ENCODE measurements around the gene MAT2B. TPM values are rescaled to one million over a fixed set of nuclear protein-coding genes. Genes with fewer than 3 reads are reported as not detected.

MAT2B gene
- polyA plus RNA-seq, 2 donors: 26.9 to 35.0 TPM

GRCh38 chr5:163502521-163502920 lies 2.9 kb upstream of the MAT2B start:
- Histone ChIP-seq H3K36me3 (ENCODE audit: control insufficient read depth in 2 of 2, insufficient read depth in 2 of 2, low read length in 1 of 2) (no peaks in the 10 kb centered on the region), H3K9me3 (ENCODE audit: control insufficient read depth in 2 of 2, insufficient read depth in 1 of 2, low read depth in 1 of 2, low read length in 1 of 2) (no peaks in the 10 kb centered on the region), H3K27me3 (ENCODE audit: control insufficient read depth in 1 of 2, insufficient read depth in 2 of 2, low read length in 2 of 2) (no peaks in the 10 kb centered on the region), H3K4me3 (ENCODE audit: low read depth in 1 of 2, low read length in 2 of 2) (peak overlapping the region in 1 of 2 donors; percentile 97), H3K4me1 (ENCODE audit: control insufficient read depth in 2 of 2, insufficient read depth in 2 of 2, low read length in 1 of 2) (no peaks in the 10 kb centered on the region), H3K27ac (ENCODE audit: low read depth in 2 of 2, low read length in 1 of 2) (peak overlapping the region; percentile 9 to 96)
- WGBS, 2 donors: 66 to 72% methylated on average over 8 of the region's 8 CpGs

- H3K4me1 ChIP-seq (ENCODE audit: control insufficient read depth in 2 of 2, insufficient read depth in 2 of 2, low read length in 1 of 2): no peaks in the 10 kb centered on the region
- peak overlapping the region; percentile 26 to 97 for H3K4me3 ChIP-seq (ENCODE audit: low read depth in 1 of 2, low read length in 2 of 2)
- H3K36me3 ChIP-seq (ENCODE audit: control insufficient read depth in 2 of 2, insufficient read depth in 2 of 2, low read length in 1 of 2): no peaks in the 10 kb centered on the region
- no peaks in the 10 kb centered on the region for H3K27me3 ChIP-seq (ENCODE audit: control insufficient read depth in 1 of 2, insufficient read depth in 2 of 2, low read length in 2 of 2)
- 1% methylated on average over 17 of the region's 17 CpGs for WGBS, 2 donors
- H3K27ac ChIP-seq (ENCODE audit: low read depth in 2 of 2, low read length in 1 of 2): peak overlapping the region; percentile 55 to 96
- no peaks in the 10 kb centered on the region for H3K9me3 ChIP-seq (ENCODE audit: control insufficient read depth in 2 of 2, insufficient read depth in 1 of 2, low read depth in 1 of 2, low read length in 1 of 2)
Measured at GRCh38 chr5:163503106-163504078, 2.0 kb upstream of the MAT2B start.

- Histone ChIP-seq H3K4me1 (ENCODE audit: control insufficient read depth in 2 of 2, insufficient read depth in 2 of 2, low read length in 1 of 2) (no peaks in the 10 kb centered on the region), H3K36me3 (ENCODE audit: control insufficient read depth in 2 of 2, insufficient read depth in 2 of 2, low read length in 1 of 2) (no peaks in the 10 kb centered on the region), H3K27ac (ENCODE audit: low read depth in 2 of 2, low read length in 1 of 2) (peak overlapping the region; percentile 89 to 96), H3K27me3 (ENCODE audit: control insufficient read depth in 1 of 2, insufficient read depth in 2 of 2, low read length in 2 of 2) (no peaks in the 10 kb centered on the region), H3K4me3 (ENCODE audit: low read depth in 1 of 2, low read length in 2 of 2) (peak overlapping the region in 1 of 2 donors; percentile 97), H3K9me3 (ENCODE audit: control insufficient read depth in 2 of 2, insufficient read depth in 1 of 2, low read depth in 1 of 2, low read length in 1 of 2) (no peaks in the 10 kb centered on the region)
- 0 to 1% methylated on average over 27 of the region's 27 CpGs for WGBS, 2 donors
Measured at GRCh38 chr5:163504079-163504931, 1.1 kb upstream of the MAT2B start.

GRCh38 chr5:163505049-163505367 lies 411 bp upstream of the MAT2B start:
- no peaks in the 10 kb centered on the region for H3K36me3 ChIP-seq (ENCODE audit: control insufficient read depth in 2 of 2, insufficient read depth in 2 of 2, low read length in 1 of 2)
- H3K4me1 ChIP-seq (ENCODE audit: control insufficient read depth in 2 of 2, insufficient read depth in 2 of 2, low read length in 1 of 2): no peaks in the 10 kb centered on the region
- WGBS, 2 donors: 1% methylated on average over 7 of the region's 7 CpGs
- H3K9me3 ChIP-seq (ENCODE audit: control insufficient read depth in 2 of 2, insufficient read depth in 1 of 2, low read depth in 1 of 2, low read length in 1 of 2): no peaks in the 10 kb centered on the region
- peak overlapping the region; percentile 77 to 97 for H3K4me3 ChIP-seq (ENCODE audit: low read depth in 1 of 2, low read length in 2 of 2)
- H3K27ac ChIP-seq (ENCODE audit: low read depth in 2 of 2, low read length in 1 of 2): peak overlapping the region; percentile 96 to 100
- no peaks in the 10 kb centered on the region for H3K27me3 ChIP-seq (ENCODE audit: control insufficient read depth in 1 of 2, insufficient read depth in 2 of 2, low read length in 2 of 2)

- H3K4me3 ChIP-seq (ENCODE audit: low read depth in 1 of 2, low read length in 2 of 2): peak overlapping the region; percentile 77 to 97
- H3K27me3 ChIP-seq (ENCODE audit: control insufficient read depth in 1 of 2, insufficient read depth in 2 of 2, low read length in 2 of 2): no peaks in the 10 kb centered on the region
- H3K4me1 ChIP-seq (ENCODE audit: control insufficient read depth in 2 of 2, insufficient read depth in 2 of 2, low read length in 1 of 2): no peaks in the 10 kb centered on the region
- H3K36me3 ChIP-seq (ENCODE audit: control insufficient read depth in 2 of 2, insufficient read depth in 2 of 2, low read length in 1 of 2): no peaks in the 10 kb centered on the region
- peak overlapping the region; percentile 86 to 96 for H3K27ac ChIP-seq (ENCODE audit: low read depth in 2 of 2, low read length in 1 of 2)
- no peaks in the 10 kb centered on the region for H3K9me3 ChIP-seq (ENCODE audit: control insufficient read depth in 2 of 2, insufficient read depth in 1 of 2, low read depth in 1 of 2, low read length in 1 of 2)
- WGBS, 2 donors: 1 to 2% methylated on average over 9 of the region's 9 CpGs
Measured at GRCh38 chr5:163506095-163506457, 657 bp downstream of the MAT2B start.

- no peaks in the 10 kb centered on the region for H3K9me3 ChIP-seq (ENCODE audit: control insufficient read depth in 2 of 2, insufficient read depth in 1 of 2, low read depth in 1 of 2, low read length in 1 of 2)
- H3K4me1 ChIP-seq (ENCODE audit: control insufficient read depth in 2 of 2, insufficient read depth in 2 of 2, low read length in 1 of 2): no peaks in the 10 kb centered on the region
- WGBS, 2 donors: 2 to 3% methylated on average over 8 of the region's 8 CpGs
- H3K36me3 ChIP-seq (ENCODE audit: control insufficient read depth in 2 of 2, insufficient read depth in 2 of 2, low read length in 1 of 2): no peaks in the 10 kb centered on the region
- no peaks in the 10 kb centered on the region for H3K27me3 ChIP-seq (ENCODE audit: control insufficient read depth in 1 of 2, insufficient read depth in 2 of 2, low read length in 2 of 2)
- peak overlapping the region in 1 of 2 donors; percentile 97 for H3K4me3 ChIP-seq (ENCODE audit: low read depth in 1 of 2, low read length in 2 of 2)
- peak overlapping the region in 1 of 2 donors; percentile 41 for H3K27ac ChIP-seq (ENCODE audit: low read depth in 2 of 2, low read length in 1 of 2)
Measured at GRCh38 chr5:163506726-163507125, 1.3 kb downstream of the MAT2B start.

GRCh38 chr5:163508753-163509152 lies 3.3 kb downstream of the MAT2B start:
- Histone ChIP-seq H3K27ac (ENCODE audit: low read depth in 2 of 2, low read length in 1 of 2) (peak overlapping the region in 1 of 2 donors; percentile 48), H3K9me3 (ENCODE audit: control insufficient read depth in 2 of 2, insufficient read depth in 1 of 2, low read depth in 1 of 2, low read length in 1 of 2) (no peaks in the 10 kb centered on the region), H3K36me3 (ENCODE audit: control insufficient read depth in 2 of 2, insufficient read depth in 2 of 2, low read length in 1 of 2) (no peaks in the 10 kb centered on the region), H3K4me1 (ENCODE audit: control insufficient read depth in 2 of 2, insufficient read depth in 2 of 2, low read length in 1 of 2) (no peaks in the 10 kb centered on the region), H3K27me3 (ENCODE audit: control insufficient read depth in 1 of 2, insufficient read depth in 2 of 2, low read length in 2 of 2) (no peaks in the 10 kb centered on the region), H3K4me3 (ENCODE audit: low read depth in 1 of 2, low read length in 2 of 2) (peak overlapping the region in 1 of 2 donors; percentile 21)
- 12 to 29% methylated on average over 5 of the region's 5 CpGs for WGBS, 2 donors

- Histone ChIP-seq H3K27ac (ENCODE audit: low read depth in 2 of 2, low read length in 1 of 2) (peak overlapping the region; percentile 14 to 68), H3K4me1 (ENCODE audit: control insufficient read depth in 2 of 2, insufficient read depth in 2 of 2, low read length in 1 of 2) (no peaks in the 10 kb centered on the region), H3K9me3 (ENCODE audit: control insufficient read depth in 2 of 2, insufficient read depth in 1 of 2, low read depth in 1 of 2, low read length in 1 of 2) (no peaks in the 10 kb centered on the region), H3K27me3 (ENCODE audit: control insufficient read depth in 1 of 2, insufficient read depth in 2 of 2, low read length in 2 of 2) (no peaks in the 10 kb centered on the region), H3K4me3 (ENCODE audit: low read depth in 1 of 2, low read length in 2 of 2) (peak overlapping the region in 1 of 2 donors; percentile 21), H3K36me3 (ENCODE audit: control insufficient read depth in 2 of 2, insufficient read depth in 2 of 2, low read length in 1 of 2) (no peaks in the 10 kb centered on the region)
- WGBS, 2 donors: 9% methylated on average over 7 of the region's 7 CpGs
Measured at GRCh38 chr5:163509291-163509951, 4.0 kb downstream of the MAT2B start.

- H3K36me3 ChIP-seq (ENCODE audit: control insufficient read depth in 2 of 2, insufficient read depth in 2 of 2, low read length in 1 of 2): peaks cover 0 to 9% of the 10 kb centered on the region in 2 donors
- WGBS, 2 donors: 86 to 90% methylated on average over 5 of the region's 5 CpGs
- H3K27me3 ChIP-seq (ENCODE audit: control insufficient read depth in 1 of 2, insufficient read depth in 2 of 2, low read length in 2 of 2): no peaks in the 10 kb centered on the region
- H3K9me3 ChIP-seq (ENCODE audit: control insufficient read depth in 2 of 2, insufficient read depth in 1 of 2, low read depth in 1 of 2, low read length in 1 of 2): no peaks in the 10 kb centered on the region
- peak overlapping the region in 1 of 2 donors; percentile 13 for H3K27ac ChIP-seq (ENCODE audit: low read depth in 2 of 2, low read length in 1 of 2)
- no peaks in the 10 kb centered on the region for H3K4me1 ChIP-seq (ENCODE audit: control insufficient read depth in 2 of 2, insufficient read depth in 2 of 2, low read length in 1 of 2)
- no peak overlapping the region for H3K4me3 ChIP-seq (ENCODE audit: low read depth in 1 of 2, low read length in 2 of 2)
Measured at GRCh38 chr5:163512526-163512925, 7.1 kb downstream of the MAT2B start.
